ENCODE measurements around the gene SLC11A2.
"Not testable (repeated sequence)": the region's sequence is repeated elsewhere in the genome, so short reads cannot be mapped to it uniquely, and the experiment has no call there.

SLC11A2 gene

GRCh38 chr12:51025338-51025835 lies 797 bp downstream of the SLC11A2 start:
- DNase-seq: no peak

- DNase-seq: no peak
These were observed 2.4 kb downstream of the SLC11A2 start for GRCh38 chr12:51023625-51024382.

- no peak for DNase-seq
These were observed 4.5 kb downstream of the SLC11A2 start for GRCh38 chr12:51021694-51022093.

GRCh38 chr12:51020448-51021182 lies 5.6 kb downstream of the SLC11A2 start:
- DNase-seq: no peak

- DNase-seq: no peak
These were observed 6.3 kb downstream of the SLC11A2 start for GRCh38 chr12:51019927-51020326.

GRCh38 chr12:51018956-51019355 lies 7.2 kb downstream of the SLC11A2 start:
- no peak for DNase-seq

GRCh38 chr12:51017452-51017851 lies 8.7 kb downstream of the SLC11A2 start:
- DNase-seq: no peak

GRCh38 chr12:51014467-51014866 lies 11.7 kb downstream of the SLC11A2 start:
- not testable (repeated sequence) for DNase-seq

- DNase-seq: no peak
These were observed 12.7 kb downstream of the SLC11A2 start for GRCh38 chr12:51013441-51013840.

GRCh38 chr12:51012570-51013236 lies 13.5 kb downstream of the SLC11A2 start:
- DNase-seq: no peak

- DNase-seq: no peak
These were observed 14.2 kb downstream of the SLC11A2 start for GRCh38 chr12:51011955-51012354.

GRCh38 chr12:51009056-51009440 lies 17.1 kb downstream of the SLC11A2 start:
- DNase-seq: no peak

- no peak for DNase-seq
These were observed 17.7 kb downstream of the SLC11A2 start for GRCh38 chr12:51008329-51009055.

- no peak for DNase-seq
These were observed 20.5 kb downstream of the SLC11A2 start for GRCh38 chr12:51005671-51006070.

- no peak for DNase-seq
These were observed 21.2 kb downstream of the SLC11A2 start for GRCh38 chr12:51005030-51005429.

- DNase-seq: no peak
These were observed 21.7 kb downstream of the SLC11A2 start for GRCh38 chr12:51004504-51004903.

- DNase-seq: no peak
These were observed 24.4 kb downstream of the SLC11A2 start for GRCh38 chr12:51001799-51002198.

GRCh38 chr12:51000245-51000644 lies 25.9 kb downstream of the SLC11A2 start:
- no peak for DNase-seq

GRCh38 chr12:50999093-50999492 lies 27.1 kb downstream of the SLC11A2 start:
- DNase-seq: no peak

GRCh38 chr12:50992819-50993218 lies 33.4 kb downstream of the SLC11A2 start:
- DNase-seq: no peak

GRCh38 chr12:50991291-50991690 lies 34.9 kb downstream of the SLC11A2 start:
- no peak for DNase-seq

GRCh38 chr12:50990791-50991190 lies 35.4 kb downstream of the SLC11A2 start:
- no peak for DNase-seq

GRCh38 chr12:50990147-50990727 lies 35.9 kb downstream of the SLC11A2 start:
- no peak for DNase-seq

Measured in NK-92 treated with Interleukin-12 subunit alpha and Interleukin-12 subunit beta, amount 100 ng/mL, for 24 hours (cell line).